ENCODE measurements around the gene UPF3A.

GRCh38 chr13:114244637-114245036 is 36.8 kb upstream of the UPF3A start:
- TF ChIP-seq POLR2A (IDR thresholded peaks at IDR 0.05) (no peak), CTCF (IDR thresholded peaks at IDR 0.05) (no peak)

Data from stomach (tissue), 4 donors.